Fibroblast of lung (primary cell): ENCODE data around the gene ENTPD3.

Experiments
- EZH2 ChIP-seq: IDR thresholded peaks from 2 replicates; pipeline ENCODE4 v1.5.1; 2012; ENCODE audit warnings: low read length, control low read depth, mild to moderate bottlenecking; ENCODE audit errors: missing control alignments
- TF ChIP-seq, protein P1 (sequence below), 2 donors: IDR thresholded peaks in 1 of 2; conservative IDR thresholded peaks in 1 of 2; 1 replicate in 1 of 2; 2 replicates in 1 of 2; pipeline ENCODE4 v1.5.1; 2011 to 2012; ENCODE audit warnings: low read length in 2 of 2, control low read depth in 1 of 2, inconsistent platforms in 1 of 2, low read depth in 1 of 2, mild to moderate bottlenecking in 1 of 2

- TF ChIP-seq, protein P1, sequence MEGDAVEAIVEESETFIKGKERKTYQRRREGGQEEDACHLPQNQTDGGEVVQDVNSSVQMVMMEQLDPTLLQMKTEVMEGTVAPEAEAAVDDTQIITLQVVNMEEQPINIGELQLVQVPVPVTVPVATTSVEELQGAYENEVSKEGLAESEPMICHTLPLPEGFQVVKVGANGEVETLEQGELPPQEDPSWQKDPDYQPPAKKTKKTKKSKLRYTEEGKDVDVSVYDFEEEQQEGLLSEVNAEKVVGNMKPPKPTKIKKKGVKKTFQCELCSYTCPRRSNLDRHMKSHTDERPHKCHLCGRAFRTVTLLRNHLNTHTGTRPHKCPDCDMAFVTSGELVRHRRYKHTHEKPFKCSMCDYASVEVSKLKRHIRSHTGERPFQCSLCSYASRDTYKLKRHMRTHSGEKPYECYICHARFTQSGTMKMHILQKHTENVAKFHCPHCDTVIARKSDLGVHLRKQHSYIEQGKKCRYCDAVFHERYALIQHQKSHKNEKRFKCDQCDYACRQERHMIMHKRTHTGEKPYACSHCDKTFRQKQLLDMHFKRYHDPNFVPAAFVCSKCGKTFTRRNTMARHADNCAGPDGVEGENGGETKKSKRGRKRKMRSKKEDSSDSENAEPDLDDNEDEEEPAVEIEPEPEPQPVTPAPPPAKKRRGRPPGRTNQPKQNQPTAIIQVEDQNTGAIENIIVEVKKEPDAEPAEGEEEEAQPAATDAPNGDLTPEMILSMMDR (conservative IDR thresholded peaks at IDR 0.05 in 1 of 2, IDR thresholded peaks at IDR 0.05 in 1 of 2; ENCODE audit: low read depth in 1 of 2, low read length in 2 of 2) = no peak
- TF ChIP-seq EZH2 = no peak
Observed at GRCh38 chr3:40470701-40471100, 83.7 kb downstream of the ENTPD3 start.
